Endothelial cell (in vitro differentiated cells): ENCODE results near the gene CYTH1. TPM values are rescaled to one million over a fixed set of nuclear protein-coding genes. Genes with fewer than 3 reads are reported as not detected.

Source experiments
- DNase-seq: peaks from one replicate; pipeline ENCODE4 v3.0.0; 2021; ENCODE audit warnings: low spot score
- H3K27ac Mint-ChIP-seq: one replicate; pipeline ENCODE4 v1.8.0; 2021; ENCODE audit warnings: mixed read lengths, inconsistent platforms; ENCODE audit not compliant: unreplicated experiment
- H3K27me3 Mint-ChIP-seq: one replicate; pipeline ENCODE4 v1.8.0; 2021; ENCODE audit warnings: mild to moderate bottlenecking, moderate library complexity, mixed read lengths, inconsistent platforms; ENCODE audit not compliant: unreplicated experiment
- H3K36me3 Mint-ChIP-seq: one replicate; pipeline ENCODE4 v1.8.0; 2021; ENCODE audit warnings: mild to moderate bottlenecking, low read depth, mixed read lengths, inconsistent platforms; ENCODE audit not compliant: unreplicated experiment
- H3K4me1 Mint-ChIP-seq: one replicate; pipeline ENCODE4 v1.8.0; 2021; ENCODE audit warnings: mild to moderate bottlenecking, mixed read lengths, inconsistent platforms; ENCODE audit not compliant: unreplicated experiment
- H3K4me3 Mint-ChIP-seq: one replicate; pipeline ENCODE4 v1.8.0; 2021; ENCODE audit warnings: mild to moderate bottlenecking, mixed read lengths, inconsistent platforms; ENCODE audit not compliant: unreplicated experiment
- H3K9me3 Mint-ChIP-seq: one replicate; pipeline ENCODE4 v1.8.0; 2021; ENCODE audit warnings: mixed read lengths, inconsistent platforms; ENCODE audit not compliant: unreplicated experiment
- total RNA-seq: library from RNA; stranded (reverse); fragmentation: NEBNext Ultra II Directional; extraction: Animal tissue kit (Norgen Biotek cat#: 25700); gene quantifications from one replicate; pipeline ENCODE4 v1.2.1, GENCODE V29; 2021; ENCODE audit not compliant: unreplicated experiment
- TF ChIP-seq, protein P1 (sequence below): fragments of 200-600 bp; sonication (generic); IDR thresholded peaks from one replicate; pipeline ENCODE4 v1.5.0; 2021; ENCODE audit warnings: antibody characterized with exemption; ENCODE audit not compliant: unreplicated experiment

CYTH1 gene
- total RNA-seq, 1 donor from 2014 or later, result 73.3 TPM

DNA sequence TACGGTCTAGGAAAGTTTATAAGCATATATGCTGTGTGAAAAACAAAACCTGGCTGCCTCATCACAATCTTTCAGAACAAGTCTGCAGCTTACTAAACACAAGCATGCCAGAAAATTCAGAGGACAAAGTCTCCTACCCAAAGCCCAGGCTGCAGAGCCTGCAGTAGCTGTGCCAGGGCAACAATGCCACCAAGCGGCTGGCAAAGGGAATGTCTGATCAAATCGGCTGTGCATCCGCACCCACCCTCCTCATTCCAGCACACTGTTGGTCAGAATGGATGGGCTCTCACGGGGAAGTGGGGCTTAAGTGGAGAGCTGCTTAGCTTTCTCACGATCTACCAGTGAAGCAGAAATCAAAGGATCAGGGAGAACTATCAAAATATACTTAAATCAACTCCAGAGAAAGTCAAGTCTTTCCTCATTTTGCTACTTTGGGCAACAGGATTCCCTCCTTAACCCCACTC, 73.5 kb downstream of the CYTH1 start:
- H3K27me3 Mint-ChIP-seq, result no peaks in the 10 kb centered on the region
- TF ChIP-seq, protein P1, sequence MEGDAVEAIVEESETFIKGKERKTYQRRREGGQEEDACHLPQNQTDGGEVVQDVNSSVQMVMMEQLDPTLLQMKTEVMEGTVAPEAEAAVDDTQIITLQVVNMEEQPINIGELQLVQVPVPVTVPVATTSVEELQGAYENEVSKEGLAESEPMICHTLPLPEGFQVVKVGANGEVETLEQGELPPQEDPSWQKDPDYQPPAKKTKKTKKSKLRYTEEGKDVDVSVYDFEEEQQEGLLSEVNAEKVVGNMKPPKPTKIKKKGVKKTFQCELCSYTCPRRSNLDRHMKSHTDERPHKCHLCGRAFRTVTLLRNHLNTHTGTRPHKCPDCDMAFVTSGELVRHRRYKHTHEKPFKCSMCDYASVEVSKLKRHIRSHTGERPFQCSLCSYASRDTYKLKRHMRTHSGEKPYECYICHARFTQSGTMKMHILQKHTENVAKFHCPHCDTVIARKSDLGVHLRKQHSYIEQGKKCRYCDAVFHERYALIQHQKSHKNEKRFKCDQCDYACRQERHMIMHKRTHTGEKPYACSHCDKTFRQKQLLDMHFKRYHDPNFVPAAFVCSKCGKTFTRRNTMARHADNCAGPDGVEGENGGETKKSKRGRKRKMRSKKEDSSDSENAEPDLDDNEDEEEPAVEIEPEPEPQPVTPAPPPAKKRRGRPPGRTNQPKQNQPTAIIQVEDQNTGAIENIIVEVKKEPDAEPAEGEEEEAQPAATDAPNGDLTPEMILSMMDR, result peak; percentile 57
- peaks cover 2% of the 10 kb centered on the region for H3K36me3 Mint-ChIP-seq
- H3K27ac Mint-ChIP-seq, result no peak overlapping the region
- H3K4me1 Mint-ChIP-seq, result peaks cover 22% of the 10 kb centered on the region
- no peak overlapping the region for H3K4me3 Mint-ChIP-seq
- DNase-seq, result peak; percentile 70
- no peaks in the 10 kb centered on the region for H3K9me3 Mint-ChIP-seq

DNA sequence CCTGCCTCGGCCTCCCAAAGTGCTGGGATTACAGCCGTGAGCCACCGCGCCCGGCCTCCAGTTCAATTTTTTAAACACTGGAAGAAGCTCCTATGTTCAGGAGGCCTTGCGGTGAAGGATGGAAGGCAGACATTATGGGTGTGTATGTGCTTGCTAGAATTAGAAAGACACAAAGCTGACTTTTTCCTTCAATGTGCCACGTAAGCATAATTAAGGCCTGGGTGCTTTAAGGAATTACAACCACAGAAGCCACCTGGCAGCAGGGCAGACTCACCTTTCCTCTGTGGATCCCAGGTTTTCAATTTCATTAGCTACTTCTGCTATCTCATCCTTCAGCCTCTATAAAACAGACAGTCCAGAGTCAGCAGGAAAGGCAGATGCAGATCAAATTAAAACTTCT, 74.2 kb downstream of the CYTH1 start:
- Mint-ChIP-seq H3K4me1 (peaks cover 22% of the 10 kb centered on the region), H3K36me3 (peaks cover 4% of the 10 kb centered on the region), H3K4me3 (peak overlapping the region; percentile 28), H3K27ac (no peak overlapping the region), H3K9me3 (no peaks in the 10 kb centered on the region), H3K27me3 (no peaks in the 10 kb centered on the region)
- no peak for DNase-seq
- TF ChIP-seq, protein P1, result no peak

DNA sequence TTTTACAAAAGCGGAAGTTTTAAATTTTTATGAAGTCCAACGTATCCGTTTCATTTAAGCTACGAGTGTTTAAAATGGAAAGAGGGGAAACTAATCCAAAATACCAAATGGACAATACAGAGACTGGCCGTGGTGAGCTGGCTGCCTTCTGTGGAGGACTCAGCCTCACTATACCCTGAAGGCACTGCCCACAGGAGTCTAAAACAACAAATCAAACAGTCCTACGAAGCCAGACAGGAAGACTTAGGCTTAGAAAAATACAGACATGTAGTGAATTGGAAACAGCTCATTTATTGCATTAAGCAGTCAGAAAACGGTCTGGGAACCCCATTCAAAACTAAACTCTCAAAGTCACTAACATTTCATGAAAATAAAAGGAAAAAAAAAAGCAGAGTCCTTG, 75.1 kb downstream of the CYTH1 start:
- Mint-ChIP-seq H3K4me3 (peak overlapping the region; percentile 23), H3K36me3 (peaks cover 4% of the 10 kb centered on the region), H3K9me3 (no peaks in the 10 kb centered on the region), H3K4me1 (peaks cover 22% of the 10 kb centered on the region), H3K27ac (no peak overlapping the region), H3K27me3 (no peaks in the 10 kb centered on the region)
- DNase-seq, result no peak
- TF ChIP-seq, protein P1, result no peak

DNA sequence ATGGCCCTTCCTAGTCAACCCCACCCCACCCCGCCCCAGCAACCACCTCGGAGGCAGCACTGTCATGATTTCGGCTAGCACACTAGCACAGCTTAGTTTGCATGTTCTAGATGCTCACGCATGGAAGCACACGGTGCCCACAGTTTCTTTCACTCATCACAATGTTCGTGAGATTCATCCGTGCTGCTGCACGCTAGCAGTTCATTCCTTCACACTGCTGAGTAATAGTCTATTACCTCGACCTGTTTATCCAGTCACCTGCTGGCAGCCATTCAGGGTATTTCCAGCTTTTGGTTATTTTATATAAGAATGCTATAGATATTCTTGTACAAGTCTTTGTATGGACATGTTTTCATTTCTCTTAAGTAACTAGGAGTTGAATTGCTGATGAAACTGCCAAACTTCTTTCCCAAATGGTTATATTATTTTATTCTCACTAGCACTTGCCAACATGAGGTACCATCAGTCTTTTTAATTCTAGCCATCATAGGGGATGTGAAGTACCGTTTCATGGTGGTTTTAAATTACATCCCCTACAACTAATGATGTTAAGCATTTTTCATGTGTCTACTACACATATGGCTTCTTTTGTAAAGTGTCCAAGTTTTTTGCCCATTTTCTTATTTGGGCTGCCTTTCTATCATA, 75.7 kb downstream of the CYTH1 start:
- no peak for DNase-seq
- TF ChIP-seq, protein P1, result no peak
- H3K9me3 Mint-ChIP-seq, result no peaks in the 10 kb centered on the region
- H3K27me3 Mint-ChIP-seq, result no peaks in the 10 kb centered on the region
- H3K4me3 Mint-ChIP-seq, result no peak overlapping the region
- H3K27ac Mint-ChIP-seq, result no peak overlapping the region
- H3K4me1 Mint-ChIP-seq, result peaks cover 22% of the 10 kb centered on the region
- peaks cover 7% of the 10 kb centered on the region for H3K36me3 Mint-ChIP-seq

DNA sequence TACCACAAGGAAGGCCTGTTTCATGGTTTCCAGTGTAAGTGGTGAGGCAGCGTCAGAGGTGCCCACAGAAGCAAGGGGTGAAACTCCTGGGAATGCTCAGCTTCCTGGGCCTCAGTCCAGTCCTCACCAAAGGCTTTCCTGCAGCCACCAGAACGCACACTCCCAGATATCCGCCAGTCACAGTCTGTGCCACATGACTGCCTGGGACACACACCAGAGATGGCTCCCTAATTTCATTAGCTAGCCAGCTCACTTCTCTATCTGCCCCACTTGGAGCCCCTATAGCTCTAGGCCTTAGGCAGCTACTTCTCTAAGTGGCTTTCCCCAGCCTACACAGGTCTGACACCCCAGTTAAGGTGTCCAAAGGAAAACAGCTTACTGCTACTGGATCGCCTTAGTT, 77.0 kb downstream of the CYTH1 start:
- Mint-ChIP-seq H3K27ac (no peak overlapping the region), H3K36me3 (peaks cover 9% of the 10 kb centered on the region), H3K4me3 (no peak overlapping the region), H3K9me3 (no peaks in the 10 kb centered on the region), H3K4me1 (peaks cover 18% of the 10 kb centered on the region), H3K27me3 (no peaks in the 10 kb centered on the region)
- TF ChIP-seq, protein P1, result no peak
- DNase-seq, result no peak
